Liver (tissue), 9 donors: ENCODE measurements around the gene SPDYC. TPM values are rescaled to one million over a fixed set of nuclear protein-coding genes. Genes with fewer than 3 reads are reported as not detected.
A peak's percentile ranks its signal among the peaks of the same experiment; 100 is the strongest.
"Not testable (repeated sequence)": the region's sequence is repeated elsewhere in the genome, so short reads cannot be mapped to it uniquely, and the experiment has no call there.

Experiments used
- DNase-seq: peaks from one replicate; pipeline ENCODE4 v3.0.0-alpha.2; 2017; ENCODE audit warnings: low spot score
- H3K27ac ChIP-seq, 2 donors: one replicate each; pipeline ENCODE4 v1.7.0; 2013; ENCODE audit warnings: inconsistent platforms in 2 of 2, low read length in 2 of 2, control low read depth in 1 of 2, low read depth in 1 of 2, mild to moderate bottlenecking in 1 of 2
- H3K27me3 ChIP-seq, 4 donors: one replicate each; pipeline versions ENCODE4 v1.6.1 to v1.7.0; 2013; ENCODE audit warnings: low read length in 3 of 4, inconsistent platforms in 1 of 4, mild to moderate bottlenecking in 1 of 4, moderate library complexity in 1 of 4; ENCODE audit not compliant: control insufficient read depth in 4 of 4, insufficient read depth in 4 of 4
- H3K36me3 ChIP-seq, 4 donors: one replicate each; pipeline versions ENCODE4 v1.6.1 to v1.7.0; 2013; ENCODE audit warnings: low read length in 3 of 4, mild to moderate bottlenecking in 3 of 4, low read depth in 1 of 4, moderate library complexity in 1 of 4; ENCODE audit not compliant: control insufficient read depth in 4 of 4, insufficient read depth in 3 of 4
- H3K4me1 ChIP-seq, 4 donors: one replicate each; pipeline versions ENCODE4 v1.6.1 to v1.7.0; 2013; ENCODE audit warnings: low read length in 3 of 4, mild to moderate bottlenecking in 3 of 4, moderate library complexity in 1 of 4; ENCODE audit not compliant: control insufficient read depth in 4 of 4, insufficient read depth in 4 of 4
- H3K4me3 ChIP-seq, 3 donors: one replicate each; pipeline versions ENCODE4 v1.6.1 to v1.7.0; 2013; ENCODE audit warnings: low read length in 3 of 3, control low read depth in 1 of 3, low read depth in 1 of 3, mild to moderate bottlenecking in 1 of 3
- H3K9ac ChIP-seq, 2 donors: one replicate each; pipeline ENCODE4 v1.7.0; 2013; ENCODE audit warnings: low read length in 2 of 2, mild to moderate bottlenecking in 2 of 2, moderate library complexity in 2 of 2, control low read depth in 1 of 2, low read depth in 1 of 2
- H3K9me3 ChIP-seq, 4 donors: one replicate each; pipeline versions ENCODE4 v1.6.1 to v1.7.0; 2013; ENCODE audit warnings: low read length in 3 of 4; ENCODE audit not compliant: control insufficient read depth in 4 of 4
- NR2F2 ChIP-seq: IDR thresholded peaks from 2 replicates; pipeline ENCODE4 v1.6.1; 2016; ENCODE audit warnings: antibody characterized with exemption
- RAD21 ChIP-seq, 2 donors: IDR thresholded peaks; 2 replicates each; pipeline ENCODE4 v1.6.1; 2016; ENCODE audit warnings: antibody characterized with exemption in 2 of 2, mild to moderate bottlenecking in 2 of 2
- RXRA ChIP-seq, 2 donors: IDR thresholded peaks; 2 replicates each; pipeline ENCODE4 v1.6.1; 2017 to 2018; ENCODE audit warnings: antibody characterized with exemption in 2 of 2, mild to moderate bottlenecking in 1 of 2
- YY1 ChIP-seq: IDR thresholded peaks from 2 replicates; pipeline ENCODE4 v1.6.1; 2016; ENCODE audit warnings: antibody characterized with exemption, mild to moderate bottlenecking
- WGBS: extraction: QIAGEN DNeasy Blood & Tissue Kit; methylation state at CpG from one replicate; pipeline ENCODE4 v1.1.7; 2013; 5-methylcytosine and 5-hydroxymethylcytosine counted together
- polyA plus RNA-seq, 2 donors: library from polyadenylated mRNA; stranded (reverse) in 1 of 2; unstranded in 1 of 2; fragments of 200-250 nt in 1 of 2; fragments of >200 nt in 1 of 2; fragmentation: Nextera tagmentation in 1 of 2; extraction: Ambion mirVana in 1 of 2; gene quantifications; one replicate each; pipeline versions ENCODE4 v1.2.1 to v1.2.3, GENCODE V29; 2013 to 2015
- total RNA-seq, 2 donors: library from RNA; depleted of rRNA; stranded (reverse); fragments of >200 nt; gene quantifications; one replicate each; pipeline ENCODE4 v1.2.3, GENCODE V29; 2014
- TF ChIP-seq, protein P1 (sequence below): IDR thresholded peaks from 2 replicates; pipeline ENCODE4 v1.6.1; 2016; ENCODE audit warnings: antibody characterized with exemption
- TF ChIP-seq, protein P2 (sequence below): fragments of 150-350 bp; IDR thresholded peaks from 2 replicates; pipeline ENCODE4 v1.5.1; 2017; ENCODE audit warnings: improper control_type of control experiment, low read depth, low read length; ENCODE audit not compliant: missing input control
- TF ChIP-seq, protein P3 (sequence below): IDR thresholded peaks from 2 replicates; pipeline ENCODE4 v1.6.1; 2016; ENCODE audit warnings: antibody characterized with exemption, mild to moderate bottlenecking
- donor health status: healthy.
- donor health status: healthy.
- donor health status: healthy.
- donor health status: healthy.
- donor health status: healthy.

SPDYC gene
- total and polyA plus RNA-seq, 4 donors = 0.08 to 1.1 (median 0.52) TPM; not detected in 1

DNA sequence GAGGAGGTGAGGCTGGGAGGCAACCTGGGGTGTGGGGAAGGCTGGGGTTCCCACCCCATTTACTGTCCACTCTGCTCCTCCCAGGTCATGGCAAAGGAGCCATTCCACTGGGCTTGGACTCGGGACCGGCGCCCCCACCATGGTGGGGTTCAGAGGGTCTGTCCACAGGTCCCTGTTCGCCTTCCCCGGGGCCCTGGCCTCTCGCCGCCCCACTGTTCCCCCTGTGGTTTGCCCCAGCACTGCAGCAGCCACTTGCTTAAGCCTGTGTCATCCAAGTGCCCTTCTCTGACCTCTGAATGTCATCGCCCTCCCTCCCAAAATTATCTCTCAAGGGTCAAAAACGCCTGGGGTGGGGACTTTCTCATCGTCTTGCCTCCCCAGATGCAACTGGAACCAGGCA, 2.6 kb downstream of the SPDYC start (continued):
- no peak for TF ChIP-seq NR2F2
- TF ChIP-seq, protein P1, sequence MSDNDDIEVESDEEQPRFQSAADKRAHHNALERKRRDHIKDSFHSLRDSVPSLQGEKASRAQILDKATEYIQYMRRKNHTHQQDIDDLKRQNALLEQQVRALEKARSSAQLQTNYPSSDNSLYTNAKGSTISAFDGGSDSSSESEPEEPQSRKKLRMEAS = no peak

DNA sequence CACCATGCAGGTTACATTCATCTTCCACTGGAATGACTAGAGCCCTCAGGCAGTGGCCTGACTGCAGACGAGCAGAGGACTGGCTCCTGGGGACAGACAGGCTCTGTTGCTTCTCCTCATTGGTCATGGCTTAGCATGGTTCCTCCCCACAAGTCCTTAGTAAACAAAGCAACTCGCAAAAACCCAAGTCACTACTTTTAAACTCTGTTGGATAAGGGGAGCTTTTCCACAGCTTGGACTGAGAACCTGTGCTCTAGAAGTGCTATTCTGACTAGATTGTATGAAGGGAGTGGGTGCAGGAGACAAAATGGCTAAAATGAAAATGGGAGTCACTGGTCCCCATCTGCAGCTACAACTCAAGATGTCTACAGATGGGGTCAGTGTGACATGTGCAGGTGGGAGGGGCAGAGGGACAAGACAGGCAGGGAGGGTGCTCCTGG, 4.6 kb downstream of the SPDYC start:
- H3K9ac ChIP-seq, H3K36me3 ChIP-seq, H3K9me3 ChIP-seq, H3K4me3 ChIP-seq, DNase-seq, H3K27ac ChIP-seq, H3K4me1 ChIP-seq, H3K27me3 ChIP-seq: not testable (repeated sequence)
- WGBS = 69% methylated on average over 2 of the region's 2 CpGs

DNA sequence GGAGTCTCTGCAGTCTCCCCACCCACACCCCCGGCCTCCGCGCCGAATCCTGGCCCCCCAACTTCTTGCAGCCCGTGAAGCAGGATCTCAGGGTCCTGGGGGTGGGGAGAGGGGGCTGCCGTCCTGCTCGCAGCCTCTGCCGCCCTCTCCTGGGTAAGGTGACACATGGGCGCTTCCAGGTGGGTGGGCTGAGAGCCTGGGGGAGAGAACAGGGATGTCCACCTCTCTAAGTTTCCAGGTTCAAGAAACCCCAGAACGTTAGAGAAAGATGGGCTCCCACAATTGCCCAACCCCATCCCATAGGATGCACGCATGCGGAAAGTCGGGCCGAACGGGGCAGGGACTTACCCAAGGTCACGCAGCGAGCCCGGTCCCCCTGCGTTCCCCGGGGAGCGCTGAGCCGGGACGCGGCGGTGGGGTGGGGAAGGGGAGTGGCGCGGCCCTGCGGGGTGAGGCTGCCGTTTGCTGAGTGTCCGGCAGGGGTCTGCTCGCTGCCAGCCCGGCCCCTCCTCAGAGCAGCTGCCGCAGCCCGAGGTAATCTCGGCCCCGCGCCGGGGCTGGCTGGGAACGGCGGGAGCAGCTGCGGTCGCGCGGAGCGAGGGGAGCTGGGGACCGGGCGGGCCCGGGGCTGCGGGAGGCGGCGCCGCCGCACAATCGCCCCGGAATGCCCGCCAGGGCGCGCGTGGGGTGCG, 11.0 kb downstream of the SPDYC start:
- Histone ChIP-seq H3K9ac (peak overlapping the region in 1 of 2 donors; percentile 43), H3K9me3 (no peaks in the 10 kb centered on the region), H3K4me1 (peaks cover 6 to 23% (median 15%) of the 10 kb centered on the region in 4 donors), H3K36me3 (peaks cover 2 to 7% (median 3%) of the 10 kb centered on the region in 4 donors), H3K27me3 (no peaks in the 10 kb centered on the region), H3K27ac (peak overlapping the region; percentile 44 to 76), H3K4me3 (peak overlapping the region; percentile 82 to 91 (median 90))
- under 1% methylated on average over 60 of the region's 60 CpGs for WGBS
- peak; percentile 74 for DNase-seq
- TF ChIP-seq YY1 (peak; percentile 13), RAD21 (IDR thresholded peaks at IDR 0.05) (peak; percentile 75 to 78), RXRA (IDR thresholded peaks at IDR 0.05) (peak in 1 of 2 donors; percentile 0), NR2F2 (no peak)
- TF ChIP-seq, protein P2, sequence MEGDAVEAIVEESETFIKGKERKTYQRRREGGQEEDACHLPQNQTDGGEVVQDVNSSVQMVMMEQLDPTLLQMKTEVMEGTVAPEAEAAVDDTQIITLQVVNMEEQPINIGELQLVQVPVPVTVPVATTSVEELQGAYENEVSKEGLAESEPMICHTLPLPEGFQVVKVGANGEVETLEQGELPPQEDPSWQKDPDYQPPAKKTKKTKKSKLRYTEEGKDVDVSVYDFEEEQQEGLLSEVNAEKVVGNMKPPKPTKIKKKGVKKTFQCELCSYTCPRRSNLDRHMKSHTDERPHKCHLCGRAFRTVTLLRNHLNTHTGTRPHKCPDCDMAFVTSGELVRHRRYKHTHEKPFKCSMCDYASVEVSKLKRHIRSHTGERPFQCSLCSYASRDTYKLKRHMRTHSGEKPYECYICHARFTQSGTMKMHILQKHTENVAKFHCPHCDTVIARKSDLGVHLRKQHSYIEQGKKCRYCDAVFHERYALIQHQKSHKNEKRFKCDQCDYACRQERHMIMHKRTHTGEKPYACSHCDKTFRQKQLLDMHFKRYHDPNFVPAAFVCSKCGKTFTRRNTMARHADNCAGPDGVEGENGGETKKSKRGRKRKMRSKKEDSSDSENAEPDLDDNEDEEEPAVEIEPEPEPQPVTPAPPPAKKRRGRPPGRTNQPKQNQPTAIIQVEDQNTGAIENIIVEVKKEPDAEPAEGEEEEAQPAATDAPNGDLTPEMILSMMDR = peak; percentile 48
- TF ChIP-seq, protein P3, sequence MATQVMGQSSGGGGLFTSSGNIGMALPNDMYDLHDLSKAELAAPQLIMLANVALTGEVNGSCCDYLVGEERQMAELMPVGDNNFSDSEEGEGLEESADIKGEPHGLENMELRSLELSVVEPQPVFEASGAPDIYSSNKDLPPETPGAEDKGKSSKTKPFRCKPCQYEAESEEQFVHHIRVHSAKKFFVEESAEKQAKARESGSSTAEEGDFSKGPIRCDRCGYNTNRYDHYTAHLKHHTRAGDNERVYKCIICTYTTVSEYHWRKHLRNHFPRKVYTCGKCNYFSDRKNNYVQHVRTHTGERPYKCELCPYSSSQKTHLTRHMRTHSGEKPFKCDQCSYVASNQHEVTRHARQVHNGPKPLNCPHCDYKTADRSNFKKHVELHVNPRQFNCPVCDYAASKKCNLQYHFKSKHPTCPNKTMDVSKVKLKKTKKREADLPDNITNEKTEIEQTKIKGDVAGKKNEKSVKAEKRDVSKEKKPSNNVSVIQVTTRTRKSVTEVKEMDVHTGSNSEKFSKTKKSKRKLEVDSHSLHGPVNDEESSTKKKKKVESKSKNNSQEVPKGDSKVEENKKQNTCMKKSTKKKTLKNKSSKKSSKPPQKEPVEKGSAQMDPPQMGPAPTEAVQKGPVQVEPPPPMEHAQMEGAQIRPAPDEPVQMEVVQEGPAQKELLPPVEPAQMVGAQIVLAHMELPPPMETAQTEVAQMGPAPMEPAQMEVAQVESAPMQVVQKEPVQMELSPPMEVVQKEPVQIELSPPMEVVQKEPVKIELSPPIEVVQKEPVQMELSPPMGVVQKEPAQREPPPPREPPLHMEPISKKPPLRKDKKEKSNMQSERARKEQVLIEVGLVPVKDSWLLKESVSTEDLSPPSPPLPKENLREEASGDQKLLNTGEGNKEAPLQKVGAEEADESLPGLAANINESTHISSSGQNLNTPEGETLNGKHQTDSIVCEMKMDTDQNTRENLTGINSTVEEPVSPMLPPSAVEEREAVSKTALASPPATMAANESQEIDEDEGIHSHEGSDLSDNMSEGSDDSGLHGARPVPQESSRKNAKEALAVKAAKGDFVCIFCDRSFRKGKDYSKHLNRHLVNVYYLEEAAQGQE = no peak
